Activated naive CD4-positive, alpha-beta T cell treated with anti-CD3 and anti-CD28 coated beads, Interleukin-2, amount 10 ng/mL, durations not matched to agents 7 days and 5 days (primary cell): ENCODE results near the gene MBOAT2.

Experiments used
- CTCF ChIA-PET: fragments of 350-600 bp; sonication (Branson Sonifier 250); formaldehyde crosslinking; loops from one replicate; lab custom pipeline; 2021; ENCODE audit warnings: antibody characterized with exemption; lab: Charles Lee
- DNase-seq: peaks from one replicate; pipeline ENCODE4 v3.0.0-alpha.2; 2020
- H3K27ac Mint-ChIP-seq: one replicate; pipeline ENCODE4 v1.8.0; 2021; ENCODE audit warnings: mild to moderate bottlenecking, moderate library complexity, mixed read lengths
- H3K27me3 Mint-ChIP-seq: one replicate; pipeline ENCODE4 v1.8.0; 2021; ENCODE audit warnings: mild to moderate bottlenecking, mixed read lengths
- H3K36me3 Mint-ChIP-seq: one replicate; pipeline ENCODE4 v1.8.0; 2021; ENCODE audit warnings: mixed read lengths
- H3K4me1 Mint-ChIP-seq: one replicate; pipeline ENCODE4 v1.8.0; 2021; ENCODE audit warnings: mixed read lengths
- H3K4me3 Mint-ChIP-seq: one replicate; pipeline ENCODE4 v1.8.0; 2021; ENCODE audit warnings: mild to moderate bottlenecking, moderate library complexity, mixed read lengths
- H3K9me3 Mint-ChIP-seq: one replicate; pipeline ENCODE4 v1.8.0; 2021; ENCODE audit warnings: mixed read lengths

Gene MBOAT2

GRCh38 chr2:8993196-8993901 is 10.1 kb downstream of the MBOAT2 start:
- peaks cover 24% of the 10 kb centered on the region for H3K27me3 Mint-ChIP-seq
- no peak for DNase-seq

GRCh38 chr2:8992643-8993042 is 10.8 kb downstream of the MBOAT2 start:
- H3K36me3 Mint-ChIP-seq: no peaks in the 10 kb centered on the region
- H3K4me1 Mint-ChIP-seq: no peaks in the 10 kb centered on the region
- H3K27me3 Mint-ChIP-seq: peaks cover 24% of the 10 kb centered on the region
- no peaks in the 10 kb centered on the region for H3K9me3 Mint-ChIP-seq
- H3K4me3 Mint-ChIP-seq: no peak overlapping the region
- H3K27ac Mint-ChIP-seq: no peak overlapping the region
- no peak for DNase-seq
- CTCF ChIA-PET: no interaction called here

More at GRCh38 chr2:8993196-8993901, 10.1 kb downstream of the MBOAT2 start:
- no peaks in the 10 kb centered on the region for H3K4me1 Mint-ChIP-seq
- no peaks in the 10 kb centered on the region for H3K9me3 Mint-ChIP-seq
- H3K27ac Mint-ChIP-seq: no peak overlapping the region
- CTCF ChIA-PET: no interaction called here
- H3K4me3 Mint-ChIP-seq: no peak overlapping the region
- H3K36me3 Mint-ChIP-seq: no peaks in the 10 kb centered on the region

- Mint-ChIP-seq H3K27ac (no peak overlapping the region), H3K4me3 (no peak overlapping the region), H3K27me3 (peaks cover 29% of the 10 kb centered on the region), H3K9me3 (no peaks in the 10 kb centered on the region), H3K36me3 (no peaks in the 10 kb centered on the region), H3K4me1 (no peaks in the 10 kb centered on the region)
- DNase-seq: no peak
- CTCF ChIA-PET: interaction anchor here (0.5 kb wide), 1 partner anchor 354 kb away, joined by 5 read pairs; no protein-coding TSS in a partner anchor
These were observed 13.9 kb downstream of the MBOAT2 start for GRCh38 chr2:8989536-8990079.

- no peaks in the 10 kb centered on the region for H3K36me3 Mint-ChIP-seq
- DNase-seq: no peak
- H3K4me3 Mint-ChIP-seq: no peak overlapping the region
- H3K9me3 Mint-ChIP-seq: no peaks in the 10 kb centered on the region
- no peak overlapping the region for H3K27ac Mint-ChIP-seq
- no peaks in the 10 kb centered on the region for H3K4me1 Mint-ChIP-seq
- CTCF ChIA-PET: no interaction called here
- peaks cover 15% of the 10 kb centered on the region for H3K27me3 Mint-ChIP-seq
These were observed 16.1 kb downstream of the MBOAT2 start for GRCh38 chr2:8987410-8987809.

- Mint-ChIP-seq H3K36me3 (no peaks in the 10 kb centered on the region), H3K9me3 (no peaks in the 10 kb centered on the region), H3K27me3 (peaks cover 5% of the 10 kb centered on the region), H3K4me1 (no peaks in the 10 kb centered on the region), H3K27ac (no peak overlapping the region), H3K4me3 (no peak overlapping the region)
- DNase-seq: no peak
- CTCF ChIA-PET: no interaction called here
These were observed 17.0 kb downstream of the MBOAT2 start for GRCh38 chr2:8986327-8986976.

- no peaks in the 10 kb centered on the region for H3K36me3 Mint-ChIP-seq
- H3K27ac Mint-ChIP-seq: no peak overlapping the region
- CTCF ChIA-PET: interaction anchor here (0.7 kb wide), 1 partner anchor 40 kb away, joined by 3 read pairs; no protein-coding TSS in a partner anchor
- no peak overlapping the region for H3K4me3 Mint-ChIP-seq
- DNase-seq: no peak
- H3K4me1 Mint-ChIP-seq: no peaks in the 10 kb centered on the region
- peaks cover 4% of the 10 kb centered on the region for H3K27me3 Mint-ChIP-seq
- no peaks in the 10 kb centered on the region for H3K9me3 Mint-ChIP-seq
These were observed 17.7 kb downstream of the MBOAT2 start for GRCh38 chr2:8985561-8986326.

- H3K9me3 Mint-ChIP-seq: no peaks in the 10 kb centered on the region
- DNase-seq: no peak
- no peak overlapping the region for H3K4me3 Mint-ChIP-seq
- H3K27ac Mint-ChIP-seq: no peak overlapping the region
- no peaks in the 10 kb centered on the region for H3K4me1 Mint-ChIP-seq
- no peaks in the 10 kb centered on the region for H3K36me3 Mint-ChIP-seq
- CTCF ChIA-PET: interaction anchor here (0.7 kb wide), 1 partner anchor 39 kb away, joined by 3 read pairs; no protein-coding TSS in a partner anchor
- H3K27me3 Mint-ChIP-seq: peaks cover 4% of the 10 kb centered on the region
These were observed 18.6 kb downstream of the MBOAT2 start for GRCh38 chr2:8984855-8985254.

GRCh38 chr2:8984157-8984556 is 19.3 kb downstream of the MBOAT2 start:
- no peak for DNase-seq
- Mint-ChIP-seq H3K4me3 (no peak overlapping the region), H3K36me3 (no peaks in the 10 kb centered on the region), H3K27ac (no peak overlapping the region), H3K4me1 (no peaks in the 10 kb centered on the region), H3K9me3 (no peaks in the 10 kb centered on the region), H3K27me3 (peaks cover 4% of the 10 kb centered on the region)
- CTCF ChIA-PET: no interaction called here

- CTCF ChIA-PET: no interaction called here
- no peak for DNase-seq
- no peak overlapping the region for H3K4me3 Mint-ChIP-seq
- no peak overlapping the region for H3K27ac Mint-ChIP-seq
- H3K4me1 Mint-ChIP-seq: no peaks in the 10 kb centered on the region
- no peaks in the 10 kb centered on the region for H3K36me3 Mint-ChIP-seq
- H3K27me3 Mint-ChIP-seq: peaks cover 4% of the 10 kb centered on the region
- no peaks in the 10 kb centered on the region for H3K9me3 Mint-ChIP-seq
These were observed 19.9 kb downstream of the MBOAT2 start for GRCh38 chr2:8983571-8983970.

GRCh38 chr2:8981876-8982275 is 21.6 kb downstream of the MBOAT2 start:
- no peaks in the 10 kb centered on the region for H3K4me1 Mint-ChIP-seq
- H3K36me3 Mint-ChIP-seq: no peaks in the 10 kb centered on the region
- H3K27me3 Mint-ChIP-seq: peaks cover 4% of the 10 kb centered on the region
- H3K9me3 Mint-ChIP-seq: no peaks in the 10 kb centered on the region
- CTCF ChIA-PET: no interaction called here
- H3K4me3 Mint-ChIP-seq: no peak overlapping the region
- no peak for DNase-seq
- H3K27ac Mint-ChIP-seq: no peak overlapping the region

GRCh38 chr2:8980096-8980495 is 23.4 kb downstream of the MBOAT2 start:
- DNase-seq: no peak
- Mint-ChIP-seq H3K9me3 (no peaks in the 10 kb centered on the region), H3K4me3 (no peak overlapping the region), H3K4me1 (no peaks in the 10 kb centered on the region), H3K36me3 (no peaks in the 10 kb centered on the region), H3K27ac (no peak overlapping the region), H3K27me3 (no peaks in the 10 kb centered on the region)
- CTCF ChIA-PET: no interaction called here

- CTCF ChIA-PET: interaction anchor here (0.7 kb wide), 1 partner anchor 29 kb away, joined by 3 read pairs; no protein-coding TSS in a partner anchor
- Mint-ChIP-seq H3K4me1 (no peaks in the 10 kb centered on the region), H3K27me3 (no peaks in the 10 kb centered on the region), H3K9me3 (no peaks in the 10 kb centered on the region), H3K27ac (no peak overlapping the region), H3K4me3 (no peak overlapping the region), H3K36me3 (no peaks in the 10 kb centered on the region)
- no peak for DNase-seq
These were observed 25.7 kb downstream of the MBOAT2 start for GRCh38 chr2:8977758-8978157.

- H3K36me3 Mint-ChIP-seq: no peaks in the 10 kb centered on the region
- DNase-seq: no peak
- H3K27ac Mint-ChIP-seq: no peak overlapping the region
- H3K9me3 Mint-ChIP-seq: no peaks in the 10 kb centered on the region
- no peaks in the 10 kb centered on the region for H3K4me1 Mint-ChIP-seq
- no peak overlapping the region for H3K4me3 Mint-ChIP-seq
- CTCF ChIA-PET: no interaction called here
- no peaks in the 10 kb centered on the region for H3K27me3 Mint-ChIP-seq
These were observed 26.8 kb downstream of the MBOAT2 start for GRCh38 chr2:8976442-8977259.
